Measurements from ENCODE around the gene TCL1B.

- TF ChIP-seq, protein P1, sequence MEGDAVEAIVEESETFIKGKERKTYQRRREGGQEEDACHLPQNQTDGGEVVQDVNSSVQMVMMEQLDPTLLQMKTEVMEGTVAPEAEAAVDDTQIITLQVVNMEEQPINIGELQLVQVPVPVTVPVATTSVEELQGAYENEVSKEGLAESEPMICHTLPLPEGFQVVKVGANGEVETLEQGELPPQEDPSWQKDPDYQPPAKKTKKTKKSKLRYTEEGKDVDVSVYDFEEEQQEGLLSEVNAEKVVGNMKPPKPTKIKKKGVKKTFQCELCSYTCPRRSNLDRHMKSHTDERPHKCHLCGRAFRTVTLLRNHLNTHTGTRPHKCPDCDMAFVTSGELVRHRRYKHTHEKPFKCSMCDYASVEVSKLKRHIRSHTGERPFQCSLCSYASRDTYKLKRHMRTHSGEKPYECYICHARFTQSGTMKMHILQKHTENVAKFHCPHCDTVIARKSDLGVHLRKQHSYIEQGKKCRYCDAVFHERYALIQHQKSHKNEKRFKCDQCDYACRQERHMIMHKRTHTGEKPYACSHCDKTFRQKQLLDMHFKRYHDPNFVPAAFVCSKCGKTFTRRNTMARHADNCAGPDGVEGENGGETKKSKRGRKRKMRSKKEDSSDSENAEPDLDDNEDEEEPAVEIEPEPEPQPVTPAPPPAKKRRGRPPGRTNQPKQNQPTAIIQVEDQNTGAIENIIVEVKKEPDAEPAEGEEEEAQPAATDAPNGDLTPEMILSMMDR (IDR thresholded peaks at IDR 0.05), result no peak
- TF ChIP-seq POLR2A (IDR thresholded peaks at IDR 0.05), result no peak
Observed at GRCh38 chr14:95660651-95661515, 25.3 kb upstream of the TCL1B start.
